SK-N-SH (cell line): ENCODE data around the gene POLR1C.

ENCODE experiments used
- CTCF ChIP-seq: fragments of 200-600 bp; sonication (generic); IDR thresholded peaks from 2 replicates; pipeline ENCODE4 v1.6.1; 2017; ENCODE audit warnings: antibody characterized with exemption, mild to moderate bottlenecking, moderate library complexity
- EP300 ChIP-seq, 2 experiments: IDR thresholded peaks; 2 replicates each; pipeline versions ENCODE4 v1.4.0 to v1.6.1; 2012; ENCODE audit warnings: borderline replicate concordance in 1 of 2, low read depth in 1 of 2, low read length in 1 of 2
- IRF3 ChIP-seq: fragments of 150-350 bp; IDR thresholded peaks from 2 replicates; pipeline ENCODE4 v1.6.1; 2016; ENCODE audit warnings: mild to moderate bottlenecking, low read depth, low read length
- PBX3 ChIP-seq: IDR thresholded peaks from 2 replicates; pipeline ENCODE4; 2012
- TAF1 ChIP-seq: IDR thresholded peaks from 2 replicates; pipeline ENCODE4 v1.6.1; 2012; ENCODE audit warnings: low read depth, mild to moderate bottlenecking, low read length, moderate library complexity, borderline replicate concordance

GRCh38 chr6:43476746-43477145 lies 40.1 kb upstream of the POLR1C start:
- TF ChIP-seq CTCF (no peak), TAF1 (no peak), EP300 (IDR thresholded peaks at IDR 0.05; ENCODE audit: borderline replicate concordance in 1 of 2, low read depth in 1 of 2, low read length in 1 of 2) (no peak), PBX3 (no peak), IRF3 (no peak)
